Measurements from ENCODE around the gene RAB37.

DNA sequence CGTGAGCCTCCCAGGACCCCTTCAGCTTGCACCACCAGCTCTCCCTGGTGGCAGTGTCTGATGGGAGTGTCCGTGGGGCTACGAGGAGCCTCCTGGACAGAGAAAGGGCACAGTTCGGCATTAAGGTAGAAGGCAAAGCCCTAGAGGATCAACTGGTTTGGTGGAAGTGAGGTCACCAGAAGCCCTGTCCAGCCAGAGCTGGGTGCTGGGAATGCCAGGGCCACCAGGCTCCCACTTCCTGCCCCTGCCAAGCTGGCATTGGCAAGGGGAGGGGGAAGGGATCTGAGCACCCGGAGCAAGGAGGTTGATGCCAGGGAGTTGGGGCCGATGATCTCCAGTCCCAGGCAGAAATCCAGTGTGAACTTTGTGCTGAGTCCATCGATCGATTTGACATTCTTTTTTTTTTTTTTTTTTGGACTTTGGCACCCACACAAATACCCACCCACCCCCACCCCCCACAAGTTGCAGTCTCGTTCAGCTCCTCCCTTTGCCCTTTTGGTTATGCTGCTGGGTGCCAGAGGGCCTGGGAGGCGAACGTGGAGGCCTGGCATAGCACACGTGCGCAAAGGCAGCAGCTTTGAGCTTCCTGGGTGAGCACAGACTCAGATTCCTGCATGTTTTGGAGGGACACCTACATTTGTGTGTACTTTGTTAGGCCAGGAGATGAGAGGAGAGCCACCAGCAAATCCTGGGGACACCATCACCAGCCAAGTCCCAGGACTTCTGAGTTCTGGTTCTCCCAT, 13.4 kb downstream of the RAB37 start:
- TF ChIP-seq ZFP37 (tag by site-specific recombination; IDR thresholded peaks at IDR 0.05): no peak
- TF ChIP-seq ZNF76 (tag by site-specific recombination; IDR thresholded peaks at IDR 0.05; ENCODE audit: borderline replicate concordance, low read depth): no peak
- no peak for TF ChIP-seq KLF16 (tag by site-specific recombination; IDR thresholded peaks at IDR 0.05)

All from HEK293 (cell line).